AG08396 (cell line): ENCODE measurements around the gene MMP23B.

Experiments used
- DNase-seq: peaks from one replicate; pipeline ENCODE4 v3.0.0; 2012; ENCODE audit warnings: low spot score, mixed read lengths

Gene MMP23B

DNA sequence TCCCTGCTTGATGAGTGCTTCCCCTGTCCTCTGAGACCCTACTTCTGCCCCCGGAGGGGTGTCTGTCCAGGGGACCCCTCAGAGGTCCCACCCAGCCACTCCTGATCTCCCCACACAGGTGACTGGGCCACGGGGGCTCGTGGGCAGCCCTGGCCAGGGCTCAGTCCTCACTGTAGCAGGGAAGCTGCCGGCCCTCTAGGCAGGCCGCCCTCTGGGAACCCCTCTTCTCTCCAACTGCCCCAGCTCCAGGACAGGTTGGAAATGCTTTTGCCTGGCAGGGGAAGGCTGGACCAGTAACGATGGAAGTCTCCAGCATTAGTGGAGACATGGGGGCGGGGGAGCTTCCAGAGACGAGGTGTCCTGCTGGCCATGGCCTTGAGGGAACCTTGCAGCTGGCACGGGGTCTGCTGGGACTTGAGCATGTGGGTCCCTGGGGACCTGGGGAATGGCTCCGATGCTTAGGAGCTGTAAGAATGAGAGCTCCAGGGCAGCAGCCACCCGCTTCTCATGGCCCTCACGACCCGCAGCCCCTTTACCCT is 28.9 kb upstream of the MMP23B start:
- DNase-seq = no peak

DNA sequence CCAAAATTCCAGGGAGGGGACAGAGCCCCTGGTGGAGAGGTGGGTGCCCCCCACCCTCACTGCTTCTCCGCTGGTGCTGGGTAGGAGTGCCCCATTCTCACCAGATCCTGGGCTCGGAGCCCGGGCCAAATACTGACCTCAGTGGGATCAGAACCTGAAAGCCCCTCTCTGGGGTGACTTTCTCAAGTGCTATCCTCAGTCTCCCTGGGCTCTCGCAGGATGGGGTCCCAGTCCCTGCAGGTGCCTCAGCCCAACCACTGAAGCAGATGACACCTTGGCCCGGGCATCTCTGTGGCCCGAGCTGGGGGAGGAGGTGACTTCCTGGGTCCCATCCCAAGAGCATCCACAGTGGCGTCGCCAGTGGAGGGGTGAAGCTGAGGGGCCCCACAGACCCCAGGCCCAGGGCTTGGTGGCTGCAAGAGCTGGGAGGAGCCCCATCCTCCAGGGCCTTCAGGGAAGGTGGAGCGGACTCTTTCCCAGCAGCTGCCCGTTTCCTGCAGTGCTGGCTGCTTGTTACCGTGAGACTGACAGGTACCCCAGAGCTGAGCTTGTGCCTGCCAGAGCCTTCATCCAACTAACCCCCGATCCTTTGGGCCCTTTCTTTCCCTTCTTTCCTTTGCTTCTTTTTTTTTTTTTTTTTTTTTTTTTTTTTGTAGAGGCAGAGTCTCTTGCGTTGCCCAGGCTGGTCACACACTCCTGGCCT is 28.2 kb upstream of the MMP23B start:
- DNase-seq = no peak

DNA sequence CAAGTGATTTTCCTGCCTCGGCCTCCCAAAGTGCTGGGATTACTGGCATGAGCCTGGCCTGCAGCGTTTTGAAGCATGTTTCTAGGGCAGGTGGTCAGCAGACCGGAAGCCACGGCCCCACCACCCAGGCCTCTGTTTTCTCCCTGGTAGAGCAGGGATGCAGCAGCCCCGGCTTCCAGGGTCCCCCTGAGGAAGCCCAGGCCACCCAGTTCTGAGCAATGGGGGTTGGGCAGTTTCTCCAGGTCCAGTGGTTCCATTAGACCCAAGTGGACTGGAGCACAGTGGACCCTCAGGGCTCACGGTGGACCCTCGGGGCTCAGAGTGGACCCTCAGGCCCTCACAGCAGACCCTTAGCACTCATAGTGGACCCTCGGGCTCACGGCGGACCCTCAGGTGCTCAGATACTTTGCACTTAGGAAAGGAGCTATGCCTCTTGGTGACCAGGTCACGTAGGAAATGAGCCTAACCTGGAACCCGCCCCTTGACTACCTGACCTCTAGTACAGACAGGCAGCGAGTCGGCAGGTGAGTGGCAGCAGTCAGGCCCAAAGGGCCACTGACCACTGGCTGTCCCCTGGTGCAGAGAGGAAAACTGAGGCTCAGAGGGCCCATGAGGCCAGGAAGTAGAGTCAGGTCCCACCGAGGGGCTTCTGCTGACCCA is 27.5 kb upstream of the MMP23B start:
- DNase-seq = no peak

DNA sequence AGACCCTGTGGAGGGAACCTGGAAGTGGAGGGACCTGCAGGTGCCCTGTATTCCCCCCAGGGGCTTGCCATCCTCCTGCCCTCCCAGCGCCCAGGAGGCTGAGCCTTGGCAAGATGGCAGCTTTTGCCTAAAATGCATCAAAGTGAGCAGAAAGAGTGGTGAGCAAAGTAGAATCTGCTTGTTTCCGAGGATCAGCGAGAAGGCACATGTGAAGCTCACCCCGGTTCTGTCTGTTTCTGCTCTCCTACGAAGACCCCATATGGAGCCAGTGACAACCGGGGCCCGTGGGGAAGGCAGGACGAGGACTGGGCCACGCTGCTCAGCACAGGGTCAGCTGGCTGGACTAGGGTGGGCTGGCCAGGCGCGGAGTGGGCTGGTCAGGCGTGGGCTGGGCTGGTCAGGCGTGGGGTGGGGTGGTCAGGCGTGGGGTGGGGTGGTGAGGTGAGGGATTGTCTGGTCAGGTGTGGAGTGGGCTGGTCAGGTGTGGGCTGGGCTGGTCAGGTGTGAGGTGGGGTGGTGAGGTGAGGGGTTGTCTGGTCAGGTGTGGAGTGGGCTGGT is 26.9 kb upstream of the MMP23B start:
- no peak for DNase-seq

DNA sequence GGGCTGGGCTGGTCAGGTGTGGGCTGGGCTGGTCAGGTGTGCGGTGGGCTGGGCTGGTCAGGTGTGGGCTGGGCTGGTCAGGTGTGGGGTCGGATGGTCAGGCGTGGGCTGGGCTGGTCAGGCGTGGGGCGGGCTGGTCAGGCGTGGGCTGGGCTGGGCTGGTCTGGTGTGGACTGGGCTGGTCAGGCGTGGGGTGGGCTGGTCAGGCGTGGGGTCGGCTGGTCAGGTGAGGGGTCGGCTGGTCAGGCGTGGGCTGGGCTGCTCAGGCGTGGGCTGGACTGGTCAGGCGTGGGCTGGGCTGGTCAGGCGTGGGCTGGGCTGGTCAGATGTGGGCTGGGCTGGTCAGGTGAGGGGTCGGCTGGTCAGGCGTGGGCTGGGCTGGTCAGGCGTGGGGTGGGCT is 26.2 kb upstream of the MMP23B start:
- DNase-seq = no peak

DNA sequence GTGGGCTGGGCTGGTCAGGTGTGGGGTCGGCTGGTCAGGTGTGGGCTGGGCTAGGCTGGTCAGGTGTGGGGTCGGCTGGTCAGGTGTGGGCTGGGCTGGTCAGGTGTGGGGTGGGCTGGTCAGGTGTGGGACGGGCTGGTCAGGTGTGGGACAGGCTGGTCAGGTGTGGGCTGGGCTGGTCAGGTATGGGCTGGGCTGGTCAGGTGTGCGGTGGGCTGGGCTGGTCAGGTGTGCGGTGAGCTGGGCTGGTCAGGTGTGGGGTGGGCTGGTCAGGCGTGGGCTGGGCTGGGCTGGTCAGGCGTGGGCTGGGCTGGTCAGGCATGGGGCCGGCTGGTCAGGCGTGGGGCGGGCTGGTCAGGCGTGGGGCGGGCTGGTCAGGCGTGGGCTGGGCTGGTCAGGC is 25.7 kb upstream of the MMP23B start:
- DNase-seq = no peak

DNA sequence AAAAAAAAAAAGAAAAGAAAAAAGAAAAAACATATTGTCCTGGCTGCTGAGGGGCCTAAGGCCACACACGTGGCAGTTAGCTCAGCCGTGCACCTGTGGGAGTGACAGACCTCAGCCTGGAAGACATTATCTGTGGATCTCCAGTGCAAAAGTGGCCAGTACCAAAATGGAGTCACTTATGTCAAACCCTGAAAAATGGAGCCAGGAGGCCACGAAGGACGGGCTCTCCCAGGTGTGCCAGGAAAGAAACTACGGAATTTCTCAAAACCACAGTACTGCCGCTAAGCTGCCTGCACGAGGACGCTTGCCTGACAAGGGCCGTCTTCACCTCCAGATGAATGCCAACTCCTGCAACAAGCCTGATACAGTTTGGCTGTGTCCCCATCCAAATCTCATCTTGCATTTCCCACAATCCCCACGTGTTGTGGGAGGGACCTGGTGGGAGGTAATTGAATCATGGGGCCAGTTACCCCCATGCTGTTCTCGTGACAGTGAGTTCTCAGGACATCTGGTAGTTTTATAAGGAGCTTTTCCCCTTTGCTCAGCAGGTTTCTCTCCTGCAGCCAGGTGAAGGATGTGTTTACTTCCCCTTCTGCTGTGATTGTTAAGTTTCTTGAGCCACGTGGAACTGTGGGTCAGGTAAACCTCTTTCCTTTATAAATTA is 22.0 kb upstream of the MMP23B start:
- no peak for DNase-seq

DNA sequence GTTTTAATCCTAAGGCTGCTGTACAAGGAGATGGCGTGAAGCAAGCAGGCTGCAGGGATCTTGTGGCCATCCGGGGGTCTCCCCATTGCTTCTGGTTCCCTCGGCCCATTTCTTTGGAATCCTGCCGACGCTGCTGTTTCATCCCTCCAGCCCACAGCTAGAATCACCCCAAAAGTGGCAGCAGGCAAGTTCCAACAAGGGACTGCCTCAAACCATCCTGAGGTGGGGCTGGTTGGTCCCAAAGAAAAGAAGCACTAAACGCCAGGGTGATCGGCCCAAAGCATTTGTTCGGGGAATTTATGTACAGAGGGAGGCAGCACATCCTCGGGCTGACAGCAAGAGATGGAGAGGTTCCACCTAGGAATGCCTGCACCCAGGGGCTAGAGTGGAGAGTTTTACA is 21.2 kb upstream of the MMP23B start:
- DNase-seq = no peak

DNA sequence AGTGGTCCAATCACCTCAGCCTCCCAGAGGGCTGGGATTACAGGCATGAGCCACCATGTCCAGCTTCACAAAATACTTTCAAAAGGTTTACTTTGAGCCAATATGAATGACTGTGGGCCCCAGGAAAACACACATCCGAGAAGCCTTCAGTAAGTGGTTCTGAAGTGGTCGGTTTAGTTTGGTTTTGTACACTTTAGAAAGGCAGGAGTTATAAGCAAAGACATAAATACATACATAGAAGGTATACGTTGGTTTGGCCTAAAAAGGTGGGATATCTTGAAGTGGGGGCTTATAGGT is 19.9 kb upstream of the MMP23B start:
- DNase-seq = no peak

DNA sequence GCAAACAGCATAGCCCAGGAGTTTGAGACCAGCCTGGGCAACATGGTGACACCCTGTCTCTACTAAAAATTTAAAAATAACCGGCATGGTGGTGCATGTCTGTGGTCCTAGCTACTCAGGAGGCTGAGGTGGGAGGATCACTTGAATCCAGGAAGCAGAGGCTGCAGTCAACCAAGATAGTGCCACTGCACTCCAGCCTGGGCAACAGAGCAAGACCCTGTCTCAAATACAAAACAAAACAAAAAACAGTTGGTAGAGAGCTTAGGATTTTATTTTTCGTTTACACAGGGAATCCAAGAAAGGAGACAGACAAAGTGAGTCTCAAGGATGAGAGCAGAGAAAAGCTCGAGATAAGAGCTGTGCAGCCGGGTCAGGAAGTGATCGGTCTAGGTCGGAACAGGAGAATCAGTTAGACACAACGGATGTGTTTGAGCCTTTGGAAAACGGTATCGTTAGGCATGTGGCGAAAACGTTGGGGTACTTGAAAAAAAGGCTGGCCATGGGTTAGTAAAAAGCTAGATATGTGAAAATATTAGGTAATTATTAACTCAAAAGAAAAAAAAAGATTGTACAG is 18.4 kb upstream of the MMP23B start:
- DNase-seq = no peak

DNA sequence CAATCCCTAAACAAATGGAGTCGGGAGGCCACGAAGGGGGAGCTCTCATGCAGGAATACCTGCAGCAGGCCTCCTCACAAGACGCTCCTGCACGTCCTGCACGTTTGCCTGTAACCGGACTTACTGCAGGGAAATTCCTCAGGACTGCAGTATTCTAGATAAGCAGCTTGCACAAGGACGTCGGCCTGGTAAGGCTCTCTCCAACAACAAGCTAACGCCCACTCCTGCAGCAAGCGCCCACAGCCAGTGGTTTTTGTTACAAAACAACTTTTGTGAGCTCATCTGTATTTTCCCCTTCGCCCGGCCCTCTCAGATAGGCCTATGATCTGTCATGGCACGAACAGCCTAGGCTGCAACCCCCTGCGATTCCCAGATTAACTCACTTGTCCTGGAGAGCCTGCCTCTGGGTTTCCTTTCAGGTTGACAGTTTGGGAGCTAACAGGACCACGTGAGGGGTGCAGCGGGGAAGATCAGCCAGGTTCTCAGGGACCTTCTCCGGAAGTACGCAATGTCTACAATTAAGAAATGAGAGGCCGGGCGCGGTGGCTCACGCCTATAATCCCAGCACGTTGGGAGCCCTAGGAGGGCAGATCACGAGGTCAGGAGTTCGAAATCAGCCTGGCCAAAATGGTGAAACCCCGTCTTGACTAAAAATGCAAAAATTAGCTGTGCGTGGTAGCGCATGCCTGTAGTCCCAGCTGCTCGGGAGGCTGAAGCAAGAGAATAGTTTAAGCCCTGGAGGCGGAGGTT is 17.6 kb upstream of the MMP23B start:
- peak; percentile 65 for DNase-seq

DNA sequence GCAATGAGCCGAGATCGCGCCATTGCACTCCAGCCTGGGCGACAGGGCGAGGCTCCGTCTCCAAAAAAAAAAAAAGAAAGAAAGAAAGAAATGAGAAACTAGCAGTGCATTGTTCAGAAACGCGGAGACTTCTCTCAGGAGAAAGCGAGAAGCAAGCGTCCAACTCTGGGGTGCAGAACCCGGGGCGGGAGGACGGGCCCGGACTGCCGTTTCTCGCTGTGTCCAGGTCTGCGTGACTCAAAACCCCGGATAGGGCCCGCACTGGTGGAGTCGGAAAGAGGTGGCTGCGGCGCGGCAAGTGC is 17.1 kb upstream of the MMP23B start:
- no peak for DNase-seq

DNA sequence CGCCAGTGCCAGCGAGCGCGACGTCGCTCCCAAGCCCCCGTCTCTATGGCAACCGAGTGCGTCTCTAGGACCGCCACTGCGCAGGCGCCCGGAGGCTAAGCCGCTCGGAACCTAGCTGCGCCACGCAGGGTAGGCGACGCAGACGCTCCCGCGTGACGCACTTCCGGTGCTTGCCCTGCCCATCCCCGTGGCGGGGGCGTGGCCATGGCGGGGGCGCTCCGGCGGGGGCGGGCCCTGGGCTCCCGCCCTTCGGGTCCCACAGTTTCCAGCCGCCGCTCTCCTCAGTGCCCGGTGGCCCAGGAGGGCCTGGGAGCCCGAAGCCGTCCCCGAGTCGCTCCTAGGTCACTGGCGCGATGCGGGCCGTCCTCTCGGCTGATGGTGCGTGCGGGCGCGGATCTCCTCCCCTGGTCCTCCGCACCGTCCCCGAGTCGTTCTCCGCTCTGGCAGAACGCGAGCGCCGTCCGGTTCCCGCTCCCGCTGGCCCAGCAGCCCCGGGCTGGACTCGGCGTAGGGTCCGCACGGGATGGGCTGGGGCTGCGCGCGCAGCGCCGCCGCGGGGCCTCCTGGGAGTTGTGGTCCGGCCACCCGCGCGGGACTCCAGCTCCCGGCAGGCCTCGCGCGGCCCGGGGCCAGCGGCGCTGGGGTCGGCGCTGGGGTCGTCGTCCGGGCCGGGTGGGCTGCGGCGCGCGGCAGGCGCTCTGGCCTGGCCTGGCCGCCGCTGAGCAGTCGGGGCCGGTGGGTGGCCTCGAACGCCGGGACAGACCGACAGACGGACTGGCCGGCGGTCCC is 16.5 kb upstream of the MMP23B start, which contains the start of gene MIB2:
Gene MIB2, plus strand, starts transcription at position 245 of the 789 bp plus-strand sequence. CDS start 7,953 bp downstream, outside the sequence.
- DNase-seq = peak; percentile 100

DNA sequence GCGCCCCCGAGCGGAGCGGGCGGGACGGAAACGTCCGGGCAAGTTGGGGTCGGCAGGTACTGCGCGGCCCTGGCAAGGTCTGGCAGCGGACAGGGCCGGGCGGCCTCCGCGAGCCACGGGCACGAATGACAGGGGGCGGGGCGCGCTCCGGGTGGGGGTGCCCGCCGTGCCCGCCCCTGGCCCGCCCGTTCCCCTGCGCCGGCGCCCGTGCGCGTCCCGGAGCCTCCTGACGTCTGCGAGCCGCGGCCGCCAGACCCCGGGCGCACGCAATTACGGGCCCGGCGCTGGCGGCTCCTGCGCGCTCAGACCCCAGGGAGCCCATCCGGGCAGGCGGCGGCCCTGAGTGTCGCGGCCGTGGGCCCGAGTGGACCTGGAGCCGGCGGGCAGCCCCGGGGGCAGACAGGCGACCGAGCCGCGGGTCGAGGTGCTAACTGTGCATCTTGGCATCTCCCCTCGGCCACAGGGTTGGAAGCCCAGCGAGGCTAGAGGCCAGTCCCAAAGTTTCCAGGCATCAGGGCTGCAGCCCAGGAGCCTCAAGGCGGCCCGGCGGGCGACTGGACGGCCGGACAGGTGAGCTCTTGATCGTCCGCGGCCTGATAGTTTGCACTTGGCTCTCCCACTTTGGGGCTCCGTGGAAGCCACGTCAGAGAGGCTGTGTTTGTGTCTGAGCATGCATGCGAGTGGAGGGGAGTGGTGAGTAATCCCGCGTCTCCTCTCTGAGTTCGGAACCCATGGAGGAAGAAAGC is 15.8 kb upstream of the MMP23B start:
- peak; percentile 87 for DNase-seq

DNA sequence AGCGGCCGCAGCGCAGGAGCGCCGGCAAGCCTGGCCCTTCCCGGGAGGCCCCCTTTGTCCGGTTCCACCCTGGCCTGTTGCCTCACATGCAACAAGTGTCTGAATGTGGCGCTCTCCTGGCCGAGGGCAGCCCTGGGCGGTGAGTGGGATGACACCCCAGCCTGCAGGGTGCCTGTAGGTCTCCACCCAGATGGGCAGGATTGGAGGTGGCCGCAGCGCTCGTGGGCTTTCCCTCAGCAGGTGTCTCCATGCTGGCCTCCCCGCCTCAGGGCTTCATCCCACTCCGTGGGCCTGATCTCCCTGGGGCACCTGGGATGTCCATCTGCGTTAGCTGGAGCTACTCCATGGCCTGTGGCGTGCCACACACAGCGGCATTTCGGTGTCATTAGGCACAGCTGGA is 15.1 kb upstream of the MMP23B start:
- no peak for DNase-seq

DNA sequence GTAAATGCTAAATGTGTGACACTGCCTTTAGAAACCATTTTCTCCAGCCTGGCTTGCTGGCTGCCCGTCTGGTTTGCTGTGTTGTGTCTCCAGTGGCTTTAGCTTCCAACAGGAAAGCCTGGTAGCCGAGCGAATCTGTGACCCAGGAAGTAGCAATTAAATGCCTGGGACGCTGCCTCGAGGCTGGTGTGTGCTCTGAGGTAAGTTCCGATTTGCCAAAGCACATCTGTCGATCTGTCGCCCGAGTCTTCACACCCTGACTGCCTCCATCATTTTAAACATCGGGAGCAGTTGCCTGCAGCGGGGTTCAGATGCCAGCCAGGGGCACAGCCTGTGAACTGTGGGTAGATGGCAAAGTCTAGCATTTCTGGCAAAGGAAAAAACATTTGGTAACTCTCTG is 14.5 kb upstream of the MMP23B start:
- DNase-seq = no peak

DNA sequence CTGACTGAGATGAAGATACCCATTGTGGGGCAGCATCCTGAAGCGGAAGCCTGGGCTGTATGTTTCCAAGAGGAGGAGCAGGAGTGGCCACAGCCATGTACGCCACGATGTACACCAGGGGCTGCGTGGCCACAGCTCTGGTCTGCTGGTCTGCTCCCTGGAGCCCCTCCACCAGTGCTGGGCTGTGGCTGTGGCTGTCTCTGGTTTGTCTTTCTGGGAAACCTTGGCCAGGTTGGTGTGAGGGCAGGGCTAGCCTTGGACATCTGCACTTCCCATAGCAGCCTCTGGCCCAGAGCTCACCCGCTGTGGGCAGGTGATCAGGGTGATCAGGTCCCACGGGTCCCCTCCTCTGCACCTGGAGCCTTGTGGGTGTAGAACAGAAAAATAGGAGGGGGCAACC is 14.0 kb upstream of the MMP23B start:
- DNase-seq = no peak

DNA sequence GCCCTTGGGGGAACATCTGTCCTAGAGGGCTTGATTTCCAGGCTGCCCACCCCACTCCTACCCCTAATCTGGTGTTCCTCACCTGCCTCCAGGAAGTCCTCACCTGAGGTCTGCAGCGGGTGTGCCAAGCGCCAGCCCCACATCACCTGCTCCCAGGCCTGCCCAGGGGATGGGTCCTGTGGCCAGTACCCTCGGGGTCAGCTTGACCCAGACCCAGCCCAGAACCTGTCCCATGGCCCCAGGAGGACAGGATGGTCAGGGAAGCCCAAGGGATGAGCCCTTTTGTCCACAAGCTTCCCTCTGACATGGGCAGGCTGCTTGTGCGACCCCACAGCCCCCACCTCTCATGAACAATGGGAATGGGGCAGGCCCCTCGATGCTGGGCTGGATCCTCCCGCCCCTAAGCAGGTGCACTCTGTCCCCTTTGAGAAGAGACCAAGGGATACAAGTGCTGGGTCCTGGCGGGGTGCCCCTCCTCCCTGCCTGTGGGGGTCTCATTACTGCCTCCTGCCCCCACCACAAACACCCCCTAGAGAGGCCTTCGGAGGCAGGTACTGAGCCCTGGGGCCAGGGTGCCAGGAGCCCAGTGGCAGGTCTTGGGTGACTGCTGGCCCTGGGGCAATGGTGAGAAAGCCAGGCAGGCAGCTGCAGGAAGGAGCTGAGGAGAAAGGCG is 13.4 kb upstream of the MMP23B start:
- no peak for DNase-seq

DNA sequence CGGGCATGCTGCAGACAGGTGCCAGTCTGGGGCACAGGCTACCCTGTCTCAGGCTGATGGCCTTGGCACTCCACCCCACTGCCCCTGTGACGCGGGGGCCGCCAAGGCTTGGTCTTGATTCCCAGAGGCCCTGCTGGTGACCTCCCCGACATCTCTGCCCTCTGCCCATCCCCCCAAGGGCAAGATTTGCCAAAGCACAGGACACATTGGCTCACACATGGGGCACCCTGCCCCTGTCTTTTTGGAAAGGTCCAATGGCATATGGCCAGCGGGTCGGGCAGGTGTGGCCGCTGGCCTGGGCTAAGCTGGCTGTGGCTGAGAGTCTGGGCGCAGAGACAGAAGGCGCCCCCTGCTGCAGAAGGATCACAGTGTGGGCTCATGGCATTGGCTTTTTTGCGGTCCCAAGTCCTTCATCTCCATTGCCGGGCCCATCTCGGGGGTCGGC is 12.0 kb upstream of the MMP23B start:
- DNase-seq = no peak
